Measurements from ENCODE around the gene CLASRP. TPM values are rescaled to one million over a fixed set of nuclear protein-coding genes. Genes with fewer than 3 reads are reported as not detected.
A peak's percentile ranks its signal among the peaks of the same experiment; 100 is the strongest.

The CLASRP gene
- polyA plus RNA-seq, 3 donors, result 2.2 to 152 (median 4.1) TPM

- Mint-ChIP-seq H3K4me1 (peaks cover 50% of the 10 kb centered on the region), H3K27me3 (ENCODE audit: low read depth in 3 of 3) (peaks cover 0 to 8% (median 0%) of the 10 kb centered on the region in 3 donors), H3K4me3 (no peak overlapping the region), H3K9me3 (no peaks in the 10 kb centered on the region), H3K36me3 (peaks cover 5% of the 10 kb centered on the region in 2 donors), H3K27ac (peak overlapping the region in 4 of 7 donors; percentile 6 to 55 (median 24))
- 99% methylated on average over 7 of the region's 7 CpGs for WGBS (ENCODE audit: insufficient coverage)
- H3K9me3 ChIP-seq (replicated peaks in 1 of 2; ENCODE audit: control insufficient read depth in 1 of 2, insufficient read depth in 1 of 2, low read length in 2 of 2), result no peaks in the 10 kb centered on the region
- H3K4me2 ChIP-seq (replicated peaks; ENCODE audit: extremely low read depth, low read length, poor library complexity, severe bottlenecking), result no peak overlapping the region
- peaks cover 0 to 14% of the 10 kb centered on the region in 2 donors for H3K36me3 ChIP-seq (replicated peaks in 1 of 2; ENCODE audit: control insufficient read depth in 1 of 2, insufficient read depth in 2 of 2, low read length in 2 of 2)
- DNase-seq, result no peak
- peaks cover 74% of the 10 kb centered on the region for H4K20me1 ChIP-seq (ENCODE audit: insufficient read depth, low read length)
- H3K4me1 ChIP-seq (ENCODE audit: control insufficient read depth in 1 of 2, insufficient read depth in 2 of 2, low read length in 2 of 2), result peaks cover 15 to 24% of the 10 kb centered on the region in 2 donors
- intact Hi-C loops (cut with micrococcal nuclease), result loop anchor here in 1 of 2 donors (5.0 kb wide), 1 partner anchor 91 kb away; no protein-coding TSS in a partner anchor
- no peaks in the 10 kb centered on the region for H3K27me3 ChIP-seq (ENCODE audit: control insufficient read depth in 2 of 2, insufficient read depth in 2 of 2, low read length in 2 of 2)
- H3K4me3 ChIP-seq (replicated peaks in 1 of 3; ENCODE audit: low read depth in 2 of 3, low read length in 3 of 3), result no peak overlapping the region
- H2AFZ ChIP-seq (ENCODE audit: insufficient read depth, low read depth, low read length, poor library complexity, severe bottlenecking), result no peak overlapping the region
- H3K27ac ChIP-seq (ENCODE audit: low read depth in 1 of 2, low read length in 2 of 2), result peak overlapping the region in 1 of 2 donors; percentile 14
- no peak for TF ChIP-seq CTCF (IDR thresholded peaks at IDR 0.05)
- H3K79me2 ChIP-seq (ENCODE audit: insufficient read depth, low read length), result peaks cover 87% of the 10 kb centered on the region
- no peak overlapping the region for H3K9ac ChIP-seq (ENCODE audit: insufficient read depth, low read length, poor library complexity, severe bottlenecking)
Measured at GRCh38 chr19:45096700-45097099, 57.9 kb downstream of the CLASRP start.

- peaks cover 0 to 7% (median 0%) of the 10 kb centered on the region in 3 donors for H3K27me3 Mint-ChIP-seq (ENCODE audit: low read depth in 3 of 3)
- Histone ChIP-seq H3K9me3 (replicated peaks in 1 of 2; ENCODE audit: control insufficient read depth in 1 of 2, insufficient read depth in 1 of 2, low read length in 2 of 2) (no peaks in the 10 kb centered on the region), H3K4me3 (replicated peaks in 1 of 3; ENCODE audit: low read depth in 2 of 3, low read length in 3 of 3) (no peak overlapping the region), H3K4me1 (ENCODE audit: control insufficient read depth in 1 of 2, insufficient read depth in 2 of 2, low read length in 2 of 2) (peaks cover 15 to 19% of the 10 kb centered on the region in 2 donors), H3K27me3 (ENCODE audit: control insufficient read depth in 2 of 2, insufficient read depth in 2 of 2, low read length in 2 of 2) (no peaks in the 10 kb centered on the region), H3K9ac (ENCODE audit: insufficient read depth, low read length, poor library complexity, severe bottlenecking) (peak overlapping the region; percentile 21), H2AFZ (ENCODE audit: insufficient read depth, low read depth, low read length, poor library complexity, severe bottlenecking) (no peak overlapping the region), H4K20me1 (ENCODE audit: insufficient read depth, low read length) (peaks cover 81% of the 10 kb centered on the region), H3K4me2 (replicated peaks; ENCODE audit: extremely low read depth, low read length, poor library complexity, severe bottlenecking) (no peak overlapping the region), H3K27ac (ENCODE audit: low read depth in 1 of 2, low read length in 2 of 2) (no peak overlapping the region), H3K36me3 (replicated peaks in 1 of 2; ENCODE audit: control insufficient read depth in 1 of 2, insufficient read depth in 2 of 2, low read length in 2 of 2) (peaks cover 0 to 14% of the 10 kb centered on the region in 2 donors), H3K79me2 (ENCODE audit: insufficient read depth, low read length) (peaks cover 94% of the 10 kb centered on the region)
- intact Hi-C loops (cut with micrococcal nuclease), result loop anchor here in 1 of 2 donors (5.0 kb wide), 1 partner anchor 90 kb away; no protein-coding TSS in a partner anchor
- DNase-seq, result no peak
- TF ChIP-seq CTCF (IDR thresholded peaks at IDR 0.05), result no peak
- H3K36me3 Mint-ChIP-seq, result peaks cover 5% of the 10 kb centered on the region in 2 donors
- 87% methylated on average over 6 of the region's 7 CpGs for WGBS (ENCODE audit: insufficient coverage)
- peak overlapping the region in 3 of 7 donors; percentile 1 to 46 (median 26) for H3K27ac Mint-ChIP-seq
- no peak overlapping the region for H3K4me3 Mint-ChIP-seq
- H3K9me3 Mint-ChIP-seq, result no peaks in the 10 kb centered on the region
- H3K4me1 Mint-ChIP-seq, result peaks cover 47% of the 10 kb centered on the region
Measured at GRCh38 chr19:45097450-45097775, 58.6 kb downstream of the CLASRP start.

Data from CD14-positive monocyte (primary cell).